H9 (cell line): ENCODE results near the gene ELAC1. TPM values are rescaled to one million over a fixed set of nuclear protein-coding genes. Genes with fewer than 3 reads are reported as not detected.
A peak's percentile ranks its signal among the peaks of the same experiment; 100 is the strongest.

Experiments
- DNase-seq: peaks from one replicate; pipeline ENCODE4 v3.0.0-alpha.2; 2017
- H2AFZ ChIP-seq: one replicate; pipeline ENCODE4 v1.6.1; 2013; ENCODE audit warnings: mild to moderate bottlenecking, low read length, control low read depth, moderate library complexity
- H2AK5ac ChIP-seq: 2 replicates; pipeline ENCODE4 v1.6.1; 2013; ENCODE audit warnings: low read length, control low read depth, mixed read lengths; ENCODE audit not compliant: insufficient read length
- H2BK120ac ChIP-seq: one replicate; pipeline ENCODE4 v1.6.1; 2013; ENCODE audit warnings: low read depth, mild to moderate bottlenecking, low read length, control low read depth, inconsistent platforms; ENCODE audit not compliant: poor library complexity, severe bottlenecking
- H2BK12ac ChIP-seq: 2 replicates; pipeline ENCODE4 v1.6.1; 2013; ENCODE audit warnings: low read length, control low read depth, mixed read lengths, low read depth; ENCODE audit not compliant: insufficient read length
- H2BK15ac ChIP-seq: 2 replicates; pipeline ENCODE4 v1.6.1; 2013; ENCODE audit warnings: low read depth, low read length, control low read depth
- H2BK20ac ChIP-seq: one replicate; pipeline ENCODE4 v1.6.1; 2013; ENCODE audit warnings: low read depth, mild to moderate bottlenecking, low read length, control low read depth, inconsistent platforms; ENCODE audit not compliant: poor library complexity, severe bottlenecking
- H2BK5ac ChIP-seq: 2 replicates; pipeline ENCODE4 v1.6.1; 2013; ENCODE audit warnings: low read length, control low read depth, mixed read lengths; ENCODE audit not compliant: insufficient read length
- H3K14ac ChIP-seq: 2 replicates; pipeline ENCODE4 v1.6.1; 2013; ENCODE audit warnings: low read length, control low read depth; ENCODE audit not compliant: insufficient read depth
- H3K18ac ChIP-seq: 2 replicates; pipeline ENCODE4 v1.6.1; 2013; ENCODE audit warnings: low read depth, mild to moderate bottlenecking, mixed read lengths, low read length, control low read depth; ENCODE audit not compliant: insufficient read length
- H3K23ac ChIP-seq: 2 replicates; pipeline ENCODE4 v1.6.1; 2013; ENCODE audit warnings: low read length, control low read depth, mixed read lengths, low read depth; ENCODE audit not compliant: insufficient read length
- H3K23me2 ChIP-seq: 2 replicates; pipeline ENCODE4 v1.6.1; 2013; ENCODE audit warnings: low read depth, mild to moderate bottlenecking, mixed read lengths, low read length, control low read depth; ENCODE audit not compliant: insufficient read length, poor library complexity, severe bottlenecking
- H3K27ac ChIP-seq: 2 replicates; pipeline ENCODE4 v1.5.1; 2013; ENCODE audit warnings: low read length, control low read depth, mixed read lengths, low read depth; ENCODE audit not compliant: insufficient read length
- H3K27me3 ChIP-seq: 2 replicates; pipeline ENCODE4 v1.6.1; 2013; ENCODE audit warnings: low read length, control low read depth, inconsistent platforms; ENCODE audit not compliant: insufficient read depth
- H3K4ac ChIP-seq: 2 replicates; pipeline ENCODE4 v1.6.1; 2013; ENCODE audit warnings: low read depth, mild to moderate bottlenecking, control low read depth, inconsistent platforms, low read length, moderate library complexity
- H3K4me1 ChIP-seq: 2 replicates; pipeline ENCODE4 v1.6.1; 2013; ENCODE audit warnings: low read length, control low read depth, inconsistent platforms; ENCODE audit not compliant: insufficient read depth
- H3K4me2 ChIP-seq: 2 replicates; pipeline ENCODE4 v1.6.1; 2013; ENCODE audit warnings: low read length, control low read depth, mixed read lengths; ENCODE audit not compliant: insufficient read length, insufficient read depth
- H3K56ac ChIP-seq: 2 replicates; pipeline ENCODE4 v1.6.1; 2013; ENCODE audit warnings: low read depth, mild to moderate bottlenecking, mixed read lengths, low read length, control low read depth; ENCODE audit not compliant: insufficient read length
- H3K79me1 ChIP-seq: 2 replicates; pipeline ENCODE4 v1.6.1; 2013; ENCODE audit warnings: low read depth, mild to moderate bottlenecking, moderate library complexity, low read length, control low read depth, inconsistent platforms; ENCODE audit not compliant: insufficient read depth, poor library complexity, severe bottlenecking
- H3K79me2 ChIP-seq: 2 replicates; pipeline ENCODE4 v1.6.1; 2013; ENCODE audit warnings: low read length, control low read depth, inconsistent platforms; ENCODE audit not compliant: insufficient read depth
- H3K9ac ChIP-seq: 2 replicates; pipeline ENCODE4 v1.6.1; 2013; ENCODE audit warnings: low read length, control low read depth, mixed read lengths; ENCODE audit not compliant: insufficient read length; ENCODE audit errors: extremely low read depth
- H3K9me3 ChIP-seq: one replicate; pipeline ENCODE4 v1.6.1; 2013; ENCODE audit warnings: low read depth, low read length, inconsistent platforms; ENCODE audit not compliant: control insufficient read depth
- H3T11ph ChIP-seq: one replicate; pipeline ENCODE4 v1.6.1; 2013; ENCODE audit warnings: mild to moderate bottlenecking, low read length, control low read depth, inconsistent platforms
- H4K20me1 ChIP-seq: one replicate; pipeline ENCODE4 v1.6.1; 2013; ENCODE audit not compliant: control insufficient read depth, insufficient read length, insufficient read depth
- H4K5ac ChIP-seq: 2 replicates; pipeline ENCODE4 v1.6.1; 2013; ENCODE audit warnings: low read depth, mild to moderate bottlenecking, mixed read lengths, low read length, control low read depth; ENCODE audit not compliant: insufficient read length
- H4K8ac ChIP-seq: replicated peaks from 2 replicates; pipeline ENCODE4 v1.6.1; 2013; ENCODE audit warnings: low read length, control low read depth, mixed read lengths, low read depth; ENCODE audit not compliant: insufficient read length
- H4K91ac ChIP-seq: 2 replicates; pipeline ENCODE4 v1.6.1; 2013; ENCODE audit warnings: low read depth, mild to moderate bottlenecking, moderate library complexity, mixed read lengths, low read length, control low read depth; ENCODE audit not compliant: insufficient read length
- H3K27ac Mint-ChIP-seq, 3 experiments: 2 replicates in 2 of 3; 3 replicates in 1 of 3; pipeline ENCODE4 v1.8.0; 2020 to 2021; ENCODE audit warnings: mixed read lengths in 3 of 3, mild to moderate bottlenecking in 1 of 3, moderate library complexity in 1 of 3
- H3K27me3 Mint-ChIP-seq: 2 replicates; pipeline ENCODE4 v1.8.0; 2021; ENCODE audit warnings: low read depth, mild to moderate bottlenecking, moderate library complexity, mixed read lengths
- H3K36me3 Mint-ChIP-seq, 3 experiments: 2 replicates in 2 of 3; 3 replicates in 1 of 3; pipeline ENCODE4 v1.8.0; 2020 to 2021; ENCODE audit warnings: low read depth in 3 of 3, mixed read lengths in 3 of 3; ENCODE audit not compliant: insufficient read depth in 1 of 3
- H3K4me1 Mint-ChIP-seq, 2 experiments: 2 replicates each; pipeline ENCODE4 v1.8.0; 2020; ENCODE audit warnings: mixed read lengths in 2 of 2
- H3K4me3 Mint-ChIP-seq, 2 experiments: 2 replicates in 1 of 2; 3 replicates in 1 of 2; pipeline ENCODE4 v1.8.0; 2020 to 2021; ENCODE audit warnings: mild to moderate bottlenecking in 2 of 2, mixed read lengths in 2 of 2, moderate library complexity in 1 of 2
- H3K9me3 Mint-ChIP-seq, 2 experiments: 2 replicates in 1 of 2; 3 replicates in 1 of 2; pipeline ENCODE4 v1.8.0; 2020; ENCODE audit warnings: mild to moderate bottlenecking in 2 of 2, mixed read lengths in 2 of 2, moderate library complexity in 1 of 2
- CTCF ChIP-seq: fragments of 200-600 bp; sonication (generic); conservative IDR thresholded peaks from 3 replicates; pipeline ENCODE4 v1.8.0; 2021; ENCODE audit warnings: antibody characterized with exemption, mild to moderate bottlenecking
- WGBS: extraction: QIAGEN DNeasy Blood & Tissue Kit; methylation state at CpG from one replicate; pipeline ENCODE4 v1.1.7; 2013; ENCODE audit warnings: missing lambda C conversion rate, low lambda C conversion rate, mixed read lengths; ENCODE audit not compliant: insufficient read length; ENCODE audit errors: extremely low coverage; 5-methylcytosine and 5-hydroxymethylcytosine counted together
- total RNA-seq: library from RNA; stranded (reverse); gene quantifications from 2 replicates; pipeline ENCODE4 v1.2.1, GENCODE V29; 2021

The ELAC1 gene
- total RNA-seq, 1 experiment from 2014 or later = 5.7 TPM

- H2BK12ac ChIP-seq = no peak overlapping the region
- no peak overlapping the region for H4K5ac ChIP-seq
- Mint-ChIP-seq H3K4me1 (peaks cover 18 to 46% of the 10 kb centered on the region in 2 experiments), H3K9me3 (peaks cover 2 to 5% of the 10 kb centered on the region in 2 experiments; a peak in 3 of 5 replicates), H3K4me3 (peak overlapping the region; percentile 81 to 89), H3K36me3 (peaks cover 5 to 20% (median 7%) of the 10 kb centered on the region in 3 experiments), H3K27me3 (no peaks in the 10 kb centered on the region), H3K27ac (peak overlapping the region; percentile 13 to 89 (median 18); a peak in 3 of 7 replicates)
- H3K4me2 ChIP-seq = no peak overlapping the region
- no peak overlapping the region for H4K91ac ChIP-seq
- peaks cover 7% of the 10 kb centered on the region for H3K23me2 ChIP-seq
- H3K79me2 ChIP-seq = peaks cover 18% of the 10 kb centered on the region; the same call in 1 of the 2 replicates
- no peak overlapping the region for H2BK120ac ChIP-seq
- H3K9me3 ChIP-seq = no peaks in the 10 kb centered on the region
- H3K27me3 ChIP-seq = no peaks in the 10 kb centered on the region
- H4K20me1 ChIP-seq = no peaks in the 10 kb centered on the region
- WGBS = no CpG with 5 or more reads among the region's 4 CpGs
- H3K4me1 ChIP-seq = peaks cover 3% of the 10 kb centered on the region
- H3K9ac ChIP-seq = no peak overlapping the region
- H2AFZ ChIP-seq = no peak overlapping the region
- H3K14ac ChIP-seq = no peak overlapping the region
- no peak overlapping the region for H3K56ac ChIP-seq
- H3K18ac ChIP-seq = no peak overlapping the region
- no peaks in the 10 kb centered on the region for H3K79me1 ChIP-seq
- no peak overlapping the region for H2BK5ac ChIP-seq
- no peak overlapping the region for H2AK5ac ChIP-seq
- H3K27ac ChIP-seq = no peak overlapping the region
- no peak for DNase-seq
- no peak overlapping the region for H3T11ph ChIP-seq
- no peak overlapping the region for H4K8ac ChIP-seq
- no peak overlapping the region for H2BK15ac ChIP-seq
- no peak for TF ChIP-seq CTCF
- no peak overlapping the region for H3K4ac ChIP-seq
- H2BK20ac ChIP-seq = no peak overlapping the region
- no peak overlapping the region for H3K23ac ChIP-seq
These were observed 60.5 kb downstream of the ELAC1 start for GRCh38 chr18:51028201-51028805.
